ENCODE results near the gene ZNF717.

Gene ZNF717

GRCh38 chr3:75692061-75692460 lies 93.3 kb downstream of the ZNF717 start:
- TF ChIP-seq CTCF (IDR thresholded peaks at IDR 0.05; ENCODE audit: insufficient read depth, low read length, poor library complexity, severe bottlenecking) (no peak), EZH2phosphoT487 (conservative IDR thresholded peaks at IDR 0.05; ENCODE audit: low read length) (no peak)
- Histone ChIP-seq H3K9ac (ENCODE audit: low read length) (no peak overlapping the region), H3K36me3 (ENCODE audit: low read length) (no peaks in the 10 kb centered on the region)

GRCh38 chr3:75687323-75687722 lies 98.0 kb downstream of the ZNF717 start:
- Histone ChIP-seq H3K79me2 (ENCODE audit: insufficient read depth, low read length) (no peaks in the 10 kb centered on the region), H3K9ac (ENCODE audit: low read length) (no peak overlapping the region), H3K36me3 (ENCODE audit: low read length) (no peaks in the 10 kb centered on the region), H2AFZ (ENCODE audit: low read depth, low read length, severe bottlenecking) (no peak overlapping the region), H3F3A (ENCODE audit: insufficient read depth) (no peaks in the 10 kb centered on the region), H3K4me2 (ENCODE audit: low read depth, low read length, poor library complexity, severe bottlenecking) (no peak overlapping the region), H3K27ac (ENCODE audit: low read depth, low read length) (no peak overlapping the region), H3K9me2 (replicated peaks; ENCODE audit: insufficient read depth, low read length) (no peaks in the 10 kb centered on the region), H3K27me3 (ENCODE audit: low read length) (no peaks in the 10 kb centered on the region), H4K20me1 (ENCODE audit: low read depth, low read length) (no peaks in the 10 kb centered on the region), H3K4me3 (ENCODE audit: insufficient read depth, low read length, poor library complexity, severe bottlenecking) (no peak overlapping the region), H3K9me3 (ENCODE audit: insufficient read depth, low read length) (no peaks in the 10 kb centered on the region)
- no peak for TF ChIP-seq CTCF (IDR thresholded peaks at IDR 0.05; ENCODE audit: insufficient read depth, low read length, poor library complexity, severe bottlenecking)
- TF ChIP-seq EZH2phosphoT487 (conservative IDR thresholded peaks at IDR 0.05; ENCODE audit: low read length): no peak

More at GRCh38 chr3:75692061-75692460, 93.3 kb downstream of the ZNF717 start:
- Histone ChIP-seq H3K9me2 (replicated peaks; ENCODE audit: insufficient read depth, low read length) (no peaks in the 10 kb centered on the region), H3K9me3 (ENCODE audit: insufficient read depth, low read length) (no peaks in the 10 kb centered on the region), H2AFZ (ENCODE audit: low read depth, low read length, severe bottlenecking) (no peak overlapping the region), H3K27me3 (ENCODE audit: low read length) (no peaks in the 10 kb centered on the region), H4K20me1 (ENCODE audit: low read depth, low read length) (no peaks in the 10 kb centered on the region), H3K27ac (ENCODE audit: low read depth, low read length) (no peak overlapping the region), H3F3A (ENCODE audit: insufficient read depth) (no peaks in the 10 kb centered on the region), H3K4me3 (ENCODE audit: insufficient read depth, low read length, poor library complexity, severe bottlenecking) (no peak overlapping the region), H3K79me2 (ENCODE audit: insufficient read depth, low read length) (no peaks in the 10 kb centered on the region), H3K4me2 (ENCODE audit: low read depth, low read length, poor library complexity, severe bottlenecking) (no peak overlapping the region)

Measured in SU-DHL-6 (cell line).